Measurements from ENCODE around the gene ABHD6. TPM values are rescaled to one million over a fixed set of nuclear protein-coding genes. Genes with fewer than 3 reads are reported as not detected.

The ABHD6 gene
- total and polyA plus RNA-seq, 9 of the 15 experiments (the other 6 are each of a cell fraction or from before 2014, with no cell fraction given), result 0.53 to 3.6 (median 2.5) TPM

- H2AFZ ChIP-seq (ENCODE audit: low read depth, low read length), result no peak overlapping the region
- no peaks in the 10 kb centered on the region for H3K79me2 ChIP-seq (ENCODE audit: control insufficient read depth, insufficient read depth, low read length)
- H3K27ac ChIP-seq (ENCODE audit: extremely low read depth, low read depth, low read length), result no peak overlapping the region
- H3K4me1 ChIP-seq (replicated peaks in 1 of 2; ENCODE audit: control insufficient read depth in 2 of 2, insufficient read depth in 2 of 2, low read length in 2 of 2), result peaks cover 4 to 13% of the 10 kb centered on the region in 2 experiments
- H4K20me1 ChIP-seq (replicated peaks; ENCODE audit: control insufficient read depth, insufficient read depth, low read length), result no peaks in the 10 kb centered on the region
- WGBS (ENCODE audit: insufficient coverage, low coverage, missing lambda C conversion rate), result 22% methylated on average over 3 of the region's 5 CpGs
- ChIA-PET CTCF (ENCODE audit: low intra/inter-chr PET ratio) (no interaction called here), POLR2A (no interaction called here)
- intact Hi-C loops (cut with micrococcal nuclease), result no loop called here
- H3K36me3 ChIP-seq (ENCODE audit: control insufficient read depth, insufficient read depth, low read length), result no peaks in the 10 kb centered on the region
- in situ Hi-C loops (cut with MboI), result no loop called here
- DNase-seq (ENCODE audit: extremely low read depth in 1 of 4, low spot score in 3 of 4), result no peak
- no peaks in the 10 kb centered on the region; a peak in 1 of 5 replicates for H3K27me3 ChIP-seq (ENCODE audit: control insufficient read depth in 2 of 2, insufficient read depth in 2 of 2, low read length in 2 of 2)
- H3K4me3 ChIP-seq, result no peak overlapping the region
- no peak overlapping the region for H3K9ac ChIP-seq (ENCODE audit: insufficient read depth in 1 of 2, low read depth in 2 of 2, low read length in 2 of 2)
- FAIRE-seq, result no peak
- no peaks in the 10 kb centered on the region for H3K9me1 ChIP-seq (ENCODE audit: control insufficient read depth, insufficient read depth, low read length)
- ATAC-seq, result no peak
- TF ChIP-seq HNRNPUL1 (IDR thresholded peaks at IDR 0.05; ENCODE audit: low read length) (no peak), ZNF3 (CRISPR knock-in tag; IDR thresholded peaks at IDR 0.05) (no peak), FOXJ3 (CRISPR knock-in tag; IDR thresholded peaks at IDR 0.05) (no peak), MNT (conservative IDR thresholded peaks at IDR 0.05) (no peak), SPI1 (IDR thresholded peaks at IDR 0.05; ENCODE audit: borderline replicate concordance, low read depth, low read length) (no peak), HNRNPLL (IDR thresholded peaks at IDR 0.05; ENCODE audit: low read depth, low read length, poor library complexity, severe bottlenecking) (no peak), NCOA4 (IDR thresholded peaks at IDR 0.05; ENCODE audit: partially characterized antibody) (no peak), ZBTB11 (CRISPR knock-in tag; IDR thresholded peaks at IDR 0.05) (no peak), ZC3H8 (IDR thresholded peaks at IDR 0.05) (no peak), ZNF75A (CRISPR knock-in tag; IDR thresholded peaks at IDR 0.05) (no peak), GTF2F1 (IDR thresholded peaks at IDR 0.05; ENCODE audit: low read depth, low read length) (no peak), EP300 (IDR thresholded peaks at IDR 0.05; ENCODE audit: low read length) (no peak), SP2 (IDR thresholded peaks at IDR 0.05; ENCODE audit: extremely low read depth, low read depth, low read length, poor library complexity, severe bottlenecking) (no peak), SOX6 (IDR thresholded peaks at IDR 0.05) (no peak), MCM5 (IDR thresholded peaks at IDR 0.05; ENCODE audit: low read depth) (no peak), SIN3A (IDR thresholded peaks at IDR 0.05; ENCODE audit: borderline replicate concordance in 2 of 2, control insufficient read depth in 1 of 2, low read depth in 2 of 2, low read length in 2 of 2) (no peak)
- TF ChIP-seq, protein P1, sequence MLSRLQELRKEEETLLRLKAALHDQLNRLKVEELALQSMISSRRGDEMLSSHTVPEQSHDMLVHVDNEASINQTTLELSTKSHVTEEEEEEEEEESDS (CRISPR knock-in tag; IDR thresholded peaks at IDR 0.05), result no peak
- H3K9me3 ChIP-seq (replicated peaks; ENCODE audit: control insufficient read depth, insufficient read depth, low read depth, low read length), result no peaks in the 10 kb centered on the region
- no peak overlapping the region for H3K4me2 ChIP-seq (ENCODE audit: insufficient read depth, low read length)
- BruUV-seq (replicated peaks), result no TSS peak
Observed at GRCh38 chr3:58192069-58192468, 45.5 kb upstream of the ABHD6 start.

Measured in K562 (cell line).